NCI-H128 (cell line): ENCODE measurements around the gene NOD1.

Source experiments
- DNase-seq: peaks from one replicate; lab custom pipeline; 2025; ENCODE audit not compliant: unreplicated experiment; lab: John Stamatoyannopoulos, UW

Gene NOD1

DNA sequence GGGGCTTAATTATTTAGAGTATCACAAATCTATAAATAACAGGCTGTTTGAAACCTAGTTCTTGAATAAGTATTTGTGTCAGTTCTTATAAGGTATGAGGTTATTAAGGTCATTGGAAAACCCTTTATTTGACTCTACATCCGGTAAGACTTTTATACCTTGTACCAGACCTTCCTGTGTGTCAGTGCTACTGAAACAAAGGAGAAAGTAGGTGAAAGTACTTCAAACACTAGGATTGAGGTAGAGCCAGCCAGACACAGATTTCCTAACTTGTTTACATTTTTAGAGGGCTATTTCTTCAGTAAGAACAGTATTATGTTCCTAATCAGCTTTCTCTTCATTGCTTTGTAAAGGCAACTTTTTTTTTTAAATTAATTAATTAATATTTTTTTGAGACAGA, 100.3 kb downstream of the NOD1 start:
- DNase-seq, result no peak
